Body of pancreas (tissue), 4 donors: ENCODE results near the gene AMIGO3. TPM values are rescaled to one million over a fixed set of nuclear protein-coding genes. Genes with fewer than 3 reads are reported as not detected.
"Not testable (repeated sequence)": the region's sequence is repeated elsewhere in the genome, so short reads cannot be mapped to it uniquely, and the experiment has no call there.

Experiments used
- ATAC-seq: fragments of 150-250 bp; one replicate; pipeline ENCODE4 v1.9.1; 2016
- DNase-seq, 4 donors: peaks; one replicate each; pipeline ENCODE4 v3.0.0-alpha.2; 2019
- H3K27ac ChIP-seq, 4 donors: fragments of 200-600 bp; sonication (generic); 1 replicate in 3 of 4; 2 replicates in 1 of 4; pipeline versions ENCODE4 v1.5.1 to v1.6.1; 2016 to 2019; ENCODE audit warnings: mild to moderate bottlenecking in 1 of 4, mixed read lengths in 1 of 4, moderate library complexity in 1 of 4
- H3K27me3 ChIP-seq, 2 donors: fragments of 200-600 bp; sonication (generic); one replicate each; pipeline ENCODE4 v1.6.0; 2016; ENCODE audit warnings: mild to moderate bottlenecking in 1 of 2
- H3K36me3 ChIP-seq, 2 donors: fragments of 200-600 bp; sonication (generic); replicated peaks in 1 of 2; 2 replicates each; pipeline ENCODE4 v1.5.1; 2016; ENCODE audit warnings: low read depth in 2 of 2; ENCODE audit not compliant: insufficient read depth in 1 of 2
- H3K4me1 ChIP-seq: fragments of 200-600 bp; sonication (generic); one replicate; pipeline ENCODE4 v1.6.0; 2016
- H3K4me3 ChIP-seq, 2 donors: fragments of 200-600 bp; sonication (generic); 1 replicate in 1 of 2; 2 replicates in 1 of 2; pipeline ENCODE4 v1.5.1; 2016 to 2019
- H3K9me3 ChIP-seq, 3 donors: fragments of 200-600 bp; sonication (generic); 1 replicate in 2 of 3; 2 replicates in 1 of 3; pipeline ENCODE4 v1.5.1; 2016
- POLR2A ChIP-seq, 3 donors: fragments of 450-650 bp; IDR thresholded peaks; one replicate each; pipeline ENCODE4 v1.6.1; 2016; ENCODE audit warnings: antibody characterized with exemption in 3 of 3, mild to moderate bottlenecking in 2 of 3
- WGBS, 2 donors: methylation state at CpG; one replicate each; pipeline ENCODE4 v1.1.5; 2017; 5-methylcytosine and 5-hydroxymethylcytosine counted together
- intact Hi-C: fragments of 100-400 bp; cut with DNase I; formaldehyde crosslinking; loops from one replicate; pipeline ENCODE4 v1.15.1; 2023
- total RNA-seq, 2 donors: library from RNA; depleted of rRNA; stranded (reverse); fragments of >200 nt; gene quantifications; one replicate each; pipeline ENCODE4 v1.1.0, GENCODE V29; 2016
- TF ChIP-seq, protein P1 (sequence below), 7 experiments: fragments of 450-650 bp in 4 of 7; fragments of 200-600 bp in 3 of 7; sonication (generic) in 3 of 7; IDR thresholded peaks; one replicate each; pipeline ENCODE4 v1.5.1; 2016 to 2019; ENCODE audit warnings: antibody characterized with exemption in 7 of 7

AMIGO3 gene
- total RNA-seq, 2 donors from 2014 or later, result 2.0 to 2.1 TPM

DNA sequence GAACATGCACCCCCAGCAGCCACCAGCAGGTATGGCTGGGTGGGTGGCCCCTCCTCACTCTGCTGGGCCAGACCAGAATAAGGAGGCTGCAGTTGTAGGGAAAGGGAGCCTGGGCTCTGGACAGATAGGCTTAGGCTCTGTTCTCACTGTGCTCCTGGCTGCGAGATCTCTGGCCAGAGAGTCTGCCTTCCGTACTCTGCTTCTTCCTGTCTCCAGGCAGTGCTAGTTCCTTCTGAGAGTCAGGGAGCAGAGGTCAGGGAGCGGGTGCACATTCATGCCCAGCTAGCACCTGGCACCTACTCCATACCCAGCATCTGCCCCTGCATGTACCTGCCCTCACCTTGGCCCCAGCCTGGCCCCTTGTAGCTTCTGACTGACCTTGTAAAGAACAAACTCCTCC is 28.0 kb downstream of the AMIGO3 start:
- ATAC-seq, result not testable (repeated sequence)
- 88% methylated on average over 3 of the region's 3 CpGs; no CpG with 5 or more reads in 1 of the 2 donors for WGBS, 2 donors

DNA sequence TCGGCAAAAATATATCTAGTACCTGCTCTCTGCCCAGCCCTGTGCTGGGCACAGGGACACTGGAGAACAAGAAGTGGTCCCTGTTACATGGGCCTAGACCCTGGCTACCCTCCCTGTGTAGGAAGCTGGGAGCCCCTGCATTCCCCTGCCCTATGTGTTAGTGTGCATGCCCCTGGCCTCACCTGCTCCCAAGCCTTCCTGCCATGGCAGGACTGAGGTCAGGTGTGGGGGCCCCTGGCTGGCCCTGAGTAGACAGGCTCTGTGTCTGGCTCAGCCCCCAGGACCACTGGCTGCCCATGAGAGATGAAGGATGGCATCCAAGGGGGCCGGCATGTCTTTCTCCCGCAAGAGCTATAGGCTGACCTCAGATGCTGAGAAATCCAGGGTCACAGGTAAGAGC is 28.6 kb downstream of the AMIGO3 start:
- not testable (repeated sequence) for H3K4me3 ChIP-seq
- 70 to 100% methylated on average over 1 to 3 of the region's 3 CpGs for WGBS, 2 donors

More for the DNA sequence above, 28.0 kb downstream of the AMIGO3 start:
- intact Hi-C loops, H3K36me3 ChIP-seq, H3K4me3 ChIP-seq, H3K27me3 ChIP-seq, H3K9me3 ChIP-seq, H3K27ac ChIP-seq, DNase-seq: not testable (repeated sequence)
- peaks cover 36% of the 10 kb centered on the region for H3K4me1 ChIP-seq

DNA sequence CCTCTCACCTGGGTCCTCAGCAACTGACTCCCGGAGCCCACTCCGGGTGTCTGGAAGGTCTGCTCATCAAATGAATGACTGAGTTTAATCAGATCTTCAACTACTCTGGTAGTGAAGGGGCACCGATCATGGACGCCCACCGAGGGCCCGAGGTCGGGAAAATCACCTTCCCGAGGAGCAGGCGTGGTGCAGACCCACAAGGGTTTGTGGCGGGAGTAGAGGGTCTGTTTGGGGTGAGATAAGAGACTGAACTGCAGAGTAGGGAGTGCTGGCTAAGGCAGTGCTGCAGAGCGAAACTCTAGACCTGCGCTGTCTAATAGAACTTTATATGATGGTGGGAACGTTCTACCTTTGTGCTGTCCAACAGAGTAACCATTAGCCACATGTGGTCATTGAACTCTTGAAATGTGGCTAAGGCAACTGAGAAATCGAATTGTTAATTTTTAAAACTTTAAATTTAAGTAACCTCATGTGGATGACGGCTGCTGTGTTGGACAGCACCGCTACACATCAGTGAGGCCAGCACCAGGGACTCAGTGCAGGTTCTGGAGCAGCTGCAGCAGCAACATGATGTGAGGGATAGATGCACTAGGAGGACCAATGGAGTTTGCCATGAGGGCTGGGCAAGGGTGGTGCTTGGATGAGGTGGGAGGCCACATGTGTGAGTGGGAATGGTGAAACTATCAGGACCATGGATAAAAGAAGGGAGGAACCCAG is 29.4 kb downstream of the AMIGO3 start:
- peak overlapping the region; percentile 94 to 96 for H3K4me3 ChIP-seq
- DNase-seq, intact Hi-C loops, ATAC-seq, H3K36me3 ChIP-seq, H3K27me3 ChIP-seq, H3K9me3 ChIP-seq: not testable (repeated sequence)
- H3K4me1 ChIP-seq, result peaks cover 36% of the 10 kb centered on the region
- WGBS, 2 donors, result 4 to 8% methylated on average over 12 to 16 of the region's 16 CpGs
- H3K27ac ChIP-seq, result peak overlapping the region in 3 of 4 donors; percentile 76 to 90 (median 83)

More for the DNA sequence above, 28.6 kb downstream of the AMIGO3 start:
- peaks cover 36% of the 10 kb centered on the region for H3K4me1 ChIP-seq
- H3K27ac ChIP-seq, DNase-seq, ATAC-seq, intact Hi-C loops, H3K27me3 ChIP-seq, H3K9me3 ChIP-seq, H3K36me3 ChIP-seq: not testable (repeated sequence)

DNA sequence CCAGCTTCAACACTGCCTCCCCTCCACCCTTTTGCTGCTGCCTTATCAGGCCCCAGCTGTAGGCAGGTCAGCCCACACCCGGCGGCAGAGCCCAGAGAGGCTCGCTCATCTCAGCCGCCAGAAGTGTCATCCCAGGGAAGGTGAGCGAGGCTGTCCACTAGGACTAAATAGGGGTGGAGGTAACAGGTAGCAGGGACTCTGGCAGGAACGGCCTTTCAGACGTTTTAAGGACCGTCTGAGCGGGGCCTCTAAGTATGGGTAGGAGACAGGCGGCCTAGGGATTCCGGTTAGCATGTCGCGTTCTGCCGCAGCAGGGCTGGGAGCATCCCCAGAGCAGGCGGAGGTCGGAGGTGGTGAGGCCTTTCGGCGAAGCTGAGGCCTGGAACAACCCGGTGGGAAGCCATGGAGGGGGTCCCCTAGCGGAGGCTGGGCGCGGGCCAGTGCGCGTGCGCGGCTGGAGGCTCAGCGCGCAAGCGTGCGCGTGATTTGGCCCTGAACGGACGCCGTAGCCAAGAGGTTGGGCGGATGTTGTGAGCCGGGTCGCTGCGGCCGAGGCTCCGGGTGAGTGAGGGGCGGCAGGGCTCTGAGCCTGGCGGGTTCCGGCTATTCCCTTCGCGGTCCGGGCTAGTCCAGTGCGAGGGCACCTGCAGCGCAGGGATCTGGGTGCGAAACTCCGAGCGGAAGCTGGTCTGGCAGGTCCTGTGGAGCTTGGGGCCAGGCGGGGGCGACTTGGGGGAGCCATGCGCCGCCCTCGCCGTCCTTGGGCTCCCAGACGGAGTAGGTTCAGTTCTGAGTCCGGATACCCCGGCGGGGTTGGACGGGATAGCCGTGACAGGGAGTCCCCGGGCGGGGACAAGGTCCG is 30.2 kb downstream of the AMIGO3 start, which contains the start of the genes MST1 and RNF123:
Gene MST1 (minus strand): TSS at position 429 of the 862 bp plus-strand sequence. CDS start 783 bp downstream, outside the sequence.
Gene RNF123 (plus strand): TSS at position 512 of the 862 bp plus-strand sequence. CDS start 1,609 bp downstream, outside the sequence.
- Histone ChIP-seq H3K36me3 (no peaks in the 10 kb centered on the region), H3K27me3 (no peaks in the 10 kb centered on the region), H3K4me1 (peaks cover 36% of the 10 kb centered on the region), H3K27ac (peak within 1 kb of the TSS; percentile 63 to 90 (median 80)), H3K4me3 (peak within 1 kb of the TSS; percentile 94 to 96), H3K9me3 (no peaks in the 10 kb centered on the region)
- ATAC-seq (peak; percentile 76), DNase-seq (peak; percentile 87 to 90 (median 90))
- TF ChIP-seq, protein P1, sequence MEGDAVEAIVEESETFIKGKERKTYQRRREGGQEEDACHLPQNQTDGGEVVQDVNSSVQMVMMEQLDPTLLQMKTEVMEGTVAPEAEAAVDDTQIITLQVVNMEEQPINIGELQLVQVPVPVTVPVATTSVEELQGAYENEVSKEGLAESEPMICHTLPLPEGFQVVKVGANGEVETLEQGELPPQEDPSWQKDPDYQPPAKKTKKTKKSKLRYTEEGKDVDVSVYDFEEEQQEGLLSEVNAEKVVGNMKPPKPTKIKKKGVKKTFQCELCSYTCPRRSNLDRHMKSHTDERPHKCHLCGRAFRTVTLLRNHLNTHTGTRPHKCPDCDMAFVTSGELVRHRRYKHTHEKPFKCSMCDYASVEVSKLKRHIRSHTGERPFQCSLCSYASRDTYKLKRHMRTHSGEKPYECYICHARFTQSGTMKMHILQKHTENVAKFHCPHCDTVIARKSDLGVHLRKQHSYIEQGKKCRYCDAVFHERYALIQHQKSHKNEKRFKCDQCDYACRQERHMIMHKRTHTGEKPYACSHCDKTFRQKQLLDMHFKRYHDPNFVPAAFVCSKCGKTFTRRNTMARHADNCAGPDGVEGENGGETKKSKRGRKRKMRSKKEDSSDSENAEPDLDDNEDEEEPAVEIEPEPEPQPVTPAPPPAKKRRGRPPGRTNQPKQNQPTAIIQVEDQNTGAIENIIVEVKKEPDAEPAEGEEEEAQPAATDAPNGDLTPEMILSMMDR (IDR thresholded peaks at IDR 0.05), result peak in 4 of 7 experiments; percentile 28 to 42 (median 30)
- TF ChIP-seq POLR2A (IDR thresholded peaks at IDR 0.05), result peak in 2 of 3 donors; percentile 37 to 58
- 0 to 3% methylated on average over 18 to 45 of the region's 66 CpGs for WGBS, 2 donors
- intact Hi-C loops, result no loop called here

DNA sequence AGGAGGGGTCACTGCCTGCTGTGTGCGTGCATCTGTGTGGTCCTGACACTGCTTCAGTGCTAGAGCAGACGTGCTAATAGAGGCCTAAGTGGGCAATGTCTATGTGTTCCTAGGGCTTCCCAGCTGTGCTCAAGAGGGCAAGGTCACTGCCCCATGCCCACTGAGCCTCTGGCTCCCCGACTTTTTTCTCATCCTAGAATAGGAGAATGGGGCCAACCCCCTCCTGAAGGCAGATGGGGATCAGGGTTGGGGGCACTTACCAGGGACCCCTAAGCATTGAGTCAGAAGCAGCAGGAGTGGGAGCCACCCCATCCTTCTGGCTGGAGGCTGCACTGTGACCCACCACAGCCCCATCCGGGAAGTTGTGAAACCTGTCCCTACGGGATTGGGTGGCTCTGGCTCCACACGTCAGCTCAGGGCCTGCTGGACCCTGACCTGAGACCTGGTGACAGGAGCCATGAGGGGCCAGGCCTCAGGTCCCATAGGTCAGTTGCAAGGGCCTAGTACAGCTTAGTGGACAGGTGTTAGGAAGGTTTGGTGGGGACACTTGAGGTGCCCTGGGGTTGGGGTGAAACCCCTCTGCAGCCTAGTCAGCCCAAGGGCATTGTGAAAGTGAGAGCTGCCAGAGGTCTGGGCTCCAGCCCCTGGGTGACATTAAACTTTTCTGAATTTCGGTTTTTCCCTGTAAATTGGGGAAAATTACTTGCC is 31.0 kb downstream of the AMIGO3 start:
- H3K27ac ChIP-seq, result peak overlapping the region; percentile 63 to 90 (median 80)
- not testable (repeated sequence) for ATAC-seq

DNA sequence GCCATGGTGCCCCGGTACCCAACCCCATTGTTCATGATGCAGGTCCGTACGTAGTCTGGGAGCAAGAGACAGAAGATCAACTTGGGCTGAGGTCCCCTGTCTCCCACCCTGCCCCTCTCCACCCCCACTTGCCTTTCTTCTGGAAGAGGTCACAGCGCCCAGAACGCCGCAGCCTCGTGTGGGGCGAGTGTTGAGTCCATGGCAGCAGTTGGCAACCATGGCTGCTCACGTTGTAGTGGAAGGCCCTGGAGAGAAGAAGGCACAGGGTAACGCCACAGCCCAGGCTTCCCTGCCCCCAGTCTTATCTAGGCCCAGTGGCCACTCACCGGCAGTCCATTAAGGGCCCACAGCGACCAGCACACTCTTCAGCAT is 32.1 kb downstream of the AMIGO3 start:
- H3K4me3 ChIP-seq, H3K9me3 ChIP-seq, DNase-seq, H3K27me3 ChIP-seq, intact Hi-C loops, H3K36me3 ChIP-seq, H3K27ac ChIP-seq, ATAC-seq: not testable (repeated sequence)
- H3K4me1 ChIP-seq, result peaks cover 36% of the 10 kb centered on the region
- WGBS, 2 donors, result 93 to 95% methylated on average over 2 to 9 of the region's 12 CpGs

More for the DNA sequence above, 31.0 kb downstream of the AMIGO3 start:
- H3K4me3 ChIP-seq, H3K9me3 ChIP-seq, H3K27me3 ChIP-seq, H3K36me3 ChIP-seq, DNase-seq, intact Hi-C loops: not testable (repeated sequence)
- peaks cover 36% of the 10 kb centered on the region for H3K4me1 ChIP-seq
- 50% methylated on average over 2 to 7 of the region's 7 CpGs for WGBS, 2 donors
